ENCODE measurements around the gene KRT80. TPM values are rescaled to one million over a fixed set of nuclear protein-coding genes. Genes with fewer than 3 reads are reported as not detected.

Gene KRT80
- total RNA-seq, 2 experiments from 2014 or later, result not detected

GRCh38 chr12:52181746-52182145 lies 10.1 kb downstream of the KRT80 start:
- DNase-seq (no peak), ATAC-seq (ENCODE audit: poor library complexity) (no peak)
- TF ChIP-seq CTCF (IDR thresholded peaks at IDR 0.05), result no peak
- ChIA-PET POLR2A (no interaction called here), CTCF (no interaction called here)
- no peaks in the 10 kb centered on the region for H3K4me1 Mint-ChIP-seq (ENCODE audit: low read depth)
- no peaks in the 10 kb centered on the region for H3K27me3 Mint-ChIP-seq
- H3K4me1 ChIP-seq (ENCODE audit: insufficient read depth, low read length), result no peaks in the 10 kb centered on the region
- intact Hi-C loops (cut with DNase I, micrococcal nuclease), result no loop called here
- H3K27me3 ChIP-seq (ENCODE audit: control insufficient read depth in 1 of 2, insufficient read depth in 2 of 2, low read length in 2 of 2), result no peaks in the 10 kb centered on the region
- no peaks in the 10 kb centered on the region for H3K9me3 Mint-ChIP-seq
- no peaks in the 10 kb centered on the region for H3K36me3 ChIP-seq (ENCODE audit: insufficient read depth, low read length)
- H3K27ac ChIP-seq (ENCODE audit: low read depth in 1 of 2, low read length in 2 of 2), result no peak overlapping the region
- no peaks in the 10 kb centered on the region for H3K36me3 Mint-ChIP-seq (ENCODE audit: low read depth)
- H3K9me3 ChIP-seq (ENCODE audit: control insufficient read depth in 1 of 2, insufficient read depth in 1 of 2, low read length in 2 of 2), result no peaks in the 10 kb centered on the region
- H3K4me3 Mint-ChIP-seq, result no peak overlapping the region
- H3K27ac Mint-ChIP-seq, result no peak overlapping the region
- no peak overlapping the region for H3K4me3 ChIP-seq (ENCODE audit: low read length)

GRCh38 chr12:52180971-52181628 lies 10.7 kb downstream of the KRT80 start:
- Histone ChIP-seq H3K4me1 (ENCODE audit: insufficient read depth, low read length) (no peaks in the 10 kb centered on the region), H3K36me3 (ENCODE audit: insufficient read depth, low read length) (no peaks in the 10 kb centered on the region), H3K9me3 (ENCODE audit: control insufficient read depth in 1 of 2, insufficient read depth in 1 of 2, low read length in 2 of 2) (no peaks in the 10 kb centered on the region), H3K4me3 (ENCODE audit: low read length) (no peak overlapping the region), H3K27ac (ENCODE audit: low read depth in 1 of 2, low read length in 2 of 2) (no peak overlapping the region), H3K27me3 (ENCODE audit: control insufficient read depth in 1 of 2, insufficient read depth in 2 of 2, low read length in 2 of 2) (no peaks in the 10 kb centered on the region)
- intact Hi-C loops (cut with DNase I, micrococcal nuclease), result no loop called here
- Mint-ChIP-seq H3K9me3 (no peaks in the 10 kb centered on the region), H3K27me3 (no peaks in the 10 kb centered on the region), H3K4me1 (ENCODE audit: low read depth) (no peaks in the 10 kb centered on the region), H3K4me3 (no peak overlapping the region), H3K27ac (no peak overlapping the region), H3K36me3 (ENCODE audit: low read depth) (no peaks in the 10 kb centered on the region)
- DNase-seq (no peak), ATAC-seq (ENCODE audit: poor library complexity) (no peak)
- POLR2A ChIA-PET, result no interaction called here
- CTCF ChIA-PET, result no interaction called here
- TF ChIP-seq CTCF (IDR thresholded peaks at IDR 0.05), result no peak

GRCh38 chr12:52179396-52179973 lies 12.3 kb downstream of the KRT80 start:
- H3K27ac ChIP-seq (ENCODE audit: low read depth in 1 of 2, low read length in 2 of 2), result no peak overlapping the region
- H3K4me3 Mint-ChIP-seq, result no peak overlapping the region
- H3K36me3 Mint-ChIP-seq (ENCODE audit: low read depth), result no peaks in the 10 kb centered on the region
- DNase-seq (no peak), ATAC-seq (ENCODE audit: poor library complexity) (no peak)
- no peaks in the 10 kb centered on the region for H3K4me1 Mint-ChIP-seq (ENCODE audit: low read depth)
- no peak for TF ChIP-seq CTCF (IDR thresholded peaks at IDR 0.05)
- intact Hi-C loops (cut with DNase I, micrococcal nuclease), result no loop called here
- CTCF ChIA-PET, result no interaction called here
- H3K4me1 ChIP-seq (ENCODE audit: insufficient read depth, low read length), result no peaks in the 10 kb centered on the region
- no peak overlapping the region for H3K27ac Mint-ChIP-seq
- H3K36me3 ChIP-seq (ENCODE audit: insufficient read depth, low read length), result no peaks in the 10 kb centered on the region
- no peaks in the 10 kb centered on the region for H3K9me3 ChIP-seq (ENCODE audit: control insufficient read depth in 1 of 2, insufficient read depth in 1 of 2, low read length in 2 of 2)
- no peaks in the 10 kb centered on the region for H3K27me3 Mint-ChIP-seq
- H3K9me3 Mint-ChIP-seq, result no peaks in the 10 kb centered on the region
- no peak overlapping the region for H3K4me3 ChIP-seq (ENCODE audit: low read length)
- no peaks in the 10 kb centered on the region for H3K27me3 ChIP-seq (ENCODE audit: control insufficient read depth in 1 of 2, insufficient read depth in 2 of 2, low read length in 2 of 2)
- POLR2A ChIA-PET, result no interaction called here
